Prostate gland (tissue), 2 donors: Measurements from ENCODE around the gene FAM163B.

Source experiments
- POLR2AphosphoS5 ChIP-seq: sonication (generic); formaldehyde crosslinking; IDR thresholded peaks from one replicate; pipeline ENCODE4 v1.6.1; 2017; ENCODE audit warnings: antibody characterized with exemption
- TF ChIP-seq, protein P1 (sequence below), 4 experiments: fragments of 200-600 bp in 2 of 4; fragments of 450-650 bp in 2 of 4; sonication (generic) in 2 of 4; IDR thresholded peaks; 1 replicate in 3 of 4; 2 replicates in 1 of 4; pipeline ENCODE4 v1.5.1; 2016 to 2019; ENCODE audit warnings: antibody characterized with exemption in 4 of 4, mild to moderate bottlenecking in 2 of 4, moderate library complexity in 2 of 4

DNA sequence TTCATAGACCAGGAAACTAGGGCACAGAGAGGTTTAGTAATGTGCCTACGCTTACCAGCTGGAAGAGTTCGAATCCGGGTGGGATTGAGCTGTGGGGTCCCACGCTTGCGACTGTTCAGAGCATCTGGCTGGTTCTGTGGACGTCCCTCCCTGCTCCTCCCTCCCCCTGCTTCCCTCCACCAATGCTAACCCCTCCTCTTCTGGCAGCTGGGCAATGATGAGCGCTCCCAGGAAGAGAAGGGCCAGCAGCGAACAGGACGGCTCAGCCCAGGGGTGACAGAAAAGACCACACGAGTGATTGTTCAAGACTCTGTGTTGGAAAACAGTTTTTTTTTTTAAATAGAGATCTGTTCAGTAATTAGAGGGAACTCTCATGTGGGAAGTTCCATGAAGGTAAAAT, 6.9 kb downstream of the FAM163B start:
- TF ChIP-seq, protein P1, sequence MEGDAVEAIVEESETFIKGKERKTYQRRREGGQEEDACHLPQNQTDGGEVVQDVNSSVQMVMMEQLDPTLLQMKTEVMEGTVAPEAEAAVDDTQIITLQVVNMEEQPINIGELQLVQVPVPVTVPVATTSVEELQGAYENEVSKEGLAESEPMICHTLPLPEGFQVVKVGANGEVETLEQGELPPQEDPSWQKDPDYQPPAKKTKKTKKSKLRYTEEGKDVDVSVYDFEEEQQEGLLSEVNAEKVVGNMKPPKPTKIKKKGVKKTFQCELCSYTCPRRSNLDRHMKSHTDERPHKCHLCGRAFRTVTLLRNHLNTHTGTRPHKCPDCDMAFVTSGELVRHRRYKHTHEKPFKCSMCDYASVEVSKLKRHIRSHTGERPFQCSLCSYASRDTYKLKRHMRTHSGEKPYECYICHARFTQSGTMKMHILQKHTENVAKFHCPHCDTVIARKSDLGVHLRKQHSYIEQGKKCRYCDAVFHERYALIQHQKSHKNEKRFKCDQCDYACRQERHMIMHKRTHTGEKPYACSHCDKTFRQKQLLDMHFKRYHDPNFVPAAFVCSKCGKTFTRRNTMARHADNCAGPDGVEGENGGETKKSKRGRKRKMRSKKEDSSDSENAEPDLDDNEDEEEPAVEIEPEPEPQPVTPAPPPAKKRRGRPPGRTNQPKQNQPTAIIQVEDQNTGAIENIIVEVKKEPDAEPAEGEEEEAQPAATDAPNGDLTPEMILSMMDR (IDR thresholded peaks at IDR 0.05): no peak
- TF ChIP-seq POLR2AphosphoS5: no peak
